ENCODE measurements around the gene PLXNA4.

Gene PLXNA4

DNA sequence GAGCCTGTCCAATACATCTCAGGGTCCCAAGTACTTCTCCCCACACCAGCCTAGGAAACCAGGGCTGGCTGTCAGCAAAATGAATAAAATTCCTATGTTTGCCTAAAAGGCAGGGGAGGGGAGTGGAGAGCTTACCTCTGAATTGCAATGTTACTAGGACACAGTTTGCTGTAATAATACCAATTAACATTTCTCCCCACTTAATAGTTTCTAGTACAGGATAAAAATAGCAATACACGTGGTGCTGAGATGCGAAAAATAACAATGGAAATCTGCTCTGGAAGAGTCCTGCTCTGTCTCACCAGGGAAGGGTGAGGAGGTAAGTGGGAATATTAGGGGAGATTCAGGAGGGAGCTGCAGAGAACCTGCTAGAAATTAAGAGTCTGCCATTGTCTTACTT lies 112.3 kb downstream of the PLXNA4 start:
- no peak overlapping the region for H3K4me3 ChIP-seq (ENCODE audit: low read depth, low read length)
- no peak for DNase-seq (ENCODE audit: low read depth)
- TF ChIP-seq, protein P1, sequence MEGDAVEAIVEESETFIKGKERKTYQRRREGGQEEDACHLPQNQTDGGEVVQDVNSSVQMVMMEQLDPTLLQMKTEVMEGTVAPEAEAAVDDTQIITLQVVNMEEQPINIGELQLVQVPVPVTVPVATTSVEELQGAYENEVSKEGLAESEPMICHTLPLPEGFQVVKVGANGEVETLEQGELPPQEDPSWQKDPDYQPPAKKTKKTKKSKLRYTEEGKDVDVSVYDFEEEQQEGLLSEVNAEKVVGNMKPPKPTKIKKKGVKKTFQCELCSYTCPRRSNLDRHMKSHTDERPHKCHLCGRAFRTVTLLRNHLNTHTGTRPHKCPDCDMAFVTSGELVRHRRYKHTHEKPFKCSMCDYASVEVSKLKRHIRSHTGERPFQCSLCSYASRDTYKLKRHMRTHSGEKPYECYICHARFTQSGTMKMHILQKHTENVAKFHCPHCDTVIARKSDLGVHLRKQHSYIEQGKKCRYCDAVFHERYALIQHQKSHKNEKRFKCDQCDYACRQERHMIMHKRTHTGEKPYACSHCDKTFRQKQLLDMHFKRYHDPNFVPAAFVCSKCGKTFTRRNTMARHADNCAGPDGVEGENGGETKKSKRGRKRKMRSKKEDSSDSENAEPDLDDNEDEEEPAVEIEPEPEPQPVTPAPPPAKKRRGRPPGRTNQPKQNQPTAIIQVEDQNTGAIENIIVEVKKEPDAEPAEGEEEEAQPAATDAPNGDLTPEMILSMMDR (conservative IDR thresholded peaks at IDR 0.05; ENCODE audit: low read depth, low read length) = no peak

DNA sequence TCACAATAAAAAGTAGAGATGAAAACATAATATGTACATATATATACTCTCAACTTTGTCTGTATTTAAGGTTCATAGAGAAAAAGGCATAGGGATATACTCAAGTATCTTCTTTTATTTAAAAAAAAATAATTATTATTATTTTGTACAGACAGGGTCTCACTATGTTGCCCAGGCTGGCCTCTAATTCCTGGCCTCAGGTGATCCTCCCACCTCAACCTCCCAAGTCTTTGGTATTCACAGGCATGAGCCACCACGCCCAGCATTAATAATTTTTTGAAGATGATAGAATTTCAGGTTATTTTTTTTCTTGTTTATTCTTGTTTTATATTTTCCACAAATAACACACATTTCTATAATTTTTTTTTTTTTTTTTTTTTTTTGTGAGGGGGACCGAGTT lies 113.8 kb downstream of the PLXNA4 start:
- no peak overlapping the region for H3K4me3 ChIP-seq (ENCODE audit: low read depth, low read length)
- TF ChIP-seq, protein P1 (conservative IDR thresholded peaks at IDR 0.05; ENCODE audit: low read depth, low read length) = no peak
- DNase-seq (ENCODE audit: low read depth) = no peak

DNA sequence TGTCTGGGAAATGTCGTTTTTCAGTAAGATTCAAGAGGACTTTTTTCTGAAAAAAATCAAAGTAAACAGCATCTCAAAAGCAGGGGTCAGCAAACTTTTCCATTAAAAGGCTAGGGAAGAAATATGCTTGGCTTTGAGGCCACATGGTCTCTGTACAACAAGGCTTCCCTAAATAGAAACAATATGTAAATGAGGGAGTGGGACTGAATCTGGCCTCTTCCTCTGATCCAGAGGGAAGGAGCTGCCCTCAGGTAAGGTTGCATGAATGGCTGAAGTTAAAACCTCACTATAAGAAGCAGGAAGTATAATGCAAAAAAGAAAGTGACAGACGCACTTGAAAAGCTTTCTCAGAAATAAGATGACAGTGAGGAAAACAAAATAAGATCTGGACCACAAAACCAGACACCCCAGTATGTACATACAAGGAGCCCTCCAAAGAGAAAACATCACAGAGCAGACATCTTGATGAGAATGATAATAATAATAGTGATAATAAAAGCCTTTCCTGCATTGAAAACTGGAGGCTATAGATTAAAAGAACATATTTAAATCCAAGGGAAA lies 115.2 kb downstream of the PLXNA4 start:
- H3K4me3 ChIP-seq (ENCODE audit: low read depth, low read length) = no peak overlapping the region
- DNase-seq (ENCODE audit: low read depth) = no peak
- TF ChIP-seq, protein P1 (conservative IDR thresholded peaks at IDR 0.05; ENCODE audit: low read depth, low read length) = no peak

DNA sequence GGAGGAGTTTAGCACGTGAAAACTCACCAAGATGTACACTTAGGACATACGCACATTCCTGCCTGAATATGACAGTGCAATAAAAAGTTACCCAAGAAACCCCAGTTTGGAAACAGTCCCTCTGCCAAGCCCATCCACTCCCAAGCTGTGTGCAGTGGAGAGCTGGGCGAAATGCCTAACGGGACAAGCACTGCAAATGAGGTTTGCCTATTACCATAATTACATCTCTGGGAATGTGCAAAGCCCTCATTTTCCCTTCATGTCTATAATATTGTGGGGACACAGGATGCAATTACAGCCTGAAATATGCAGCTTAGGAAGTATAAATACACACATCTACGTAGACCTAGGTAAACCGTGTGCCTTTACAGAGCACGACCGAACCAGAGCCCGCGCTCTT lies 117.5 kb downstream of the PLXNA4 start:
- no peak for DNase-seq (ENCODE audit: low read depth)
- TF ChIP-seq, protein P1 (conservative IDR thresholded peaks at IDR 0.05; ENCODE audit: low read depth, low read length) = no peak
- H3K4me3 ChIP-seq (ENCODE audit: low read depth, low read length) = no peak overlapping the region

DNA sequence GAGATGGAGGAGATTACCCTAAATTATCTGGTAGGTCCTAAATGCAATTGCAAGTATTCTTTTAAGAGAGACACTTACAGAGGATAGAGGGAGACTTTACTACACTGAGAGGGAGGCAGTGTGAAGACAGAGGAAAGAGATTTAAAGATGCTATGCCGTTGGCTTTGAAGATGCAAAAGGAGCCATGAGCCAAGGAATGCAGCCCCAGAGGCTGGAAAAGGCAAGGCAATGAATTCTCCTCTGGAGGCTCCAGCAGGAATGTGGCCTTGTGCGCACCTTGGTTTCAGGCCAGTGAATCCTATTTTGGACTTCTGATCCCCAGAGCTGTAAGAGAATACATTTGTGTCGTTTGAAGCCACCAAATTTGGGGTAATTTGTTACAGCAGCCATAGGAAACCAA lies 118.6 kb downstream of the PLXNA4 start:
- TF ChIP-seq, protein P1 (conservative IDR thresholded peaks at IDR 0.05; ENCODE audit: low read depth, low read length) = no peak
- no peak for DNase-seq (ENCODE audit: low read depth)
- no peak overlapping the region for H3K4me3 ChIP-seq (ENCODE audit: low read depth, low read length)

DNA sequence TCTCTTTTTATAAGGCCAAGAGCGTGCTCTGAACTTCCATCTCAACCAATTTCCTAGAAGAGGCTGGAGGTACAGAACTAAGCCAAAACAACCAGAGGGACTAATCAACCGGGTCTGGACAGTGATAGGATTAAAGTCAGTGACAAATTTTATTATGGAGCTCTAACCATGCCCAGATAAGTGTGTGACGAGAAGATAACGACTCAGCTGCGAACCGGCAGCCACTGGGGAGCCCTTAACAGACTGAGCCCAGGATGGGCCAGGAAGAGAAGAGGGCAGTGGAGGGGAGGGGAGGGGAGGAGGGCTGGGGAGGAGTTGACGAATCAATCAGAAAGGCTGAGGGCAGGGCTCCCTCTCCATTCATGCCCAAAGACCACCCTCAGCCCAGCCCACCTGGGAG lies 119.9 kb downstream of the PLXNA4 start:
- no peak for DNase-seq (ENCODE audit: low read depth)
- TF ChIP-seq, protein P1 (conservative IDR thresholded peaks at IDR 0.05; ENCODE audit: low read depth, low read length) = no peak
- H3K4me3 ChIP-seq (ENCODE audit: low read depth, low read length) = no peak overlapping the region

DNA sequence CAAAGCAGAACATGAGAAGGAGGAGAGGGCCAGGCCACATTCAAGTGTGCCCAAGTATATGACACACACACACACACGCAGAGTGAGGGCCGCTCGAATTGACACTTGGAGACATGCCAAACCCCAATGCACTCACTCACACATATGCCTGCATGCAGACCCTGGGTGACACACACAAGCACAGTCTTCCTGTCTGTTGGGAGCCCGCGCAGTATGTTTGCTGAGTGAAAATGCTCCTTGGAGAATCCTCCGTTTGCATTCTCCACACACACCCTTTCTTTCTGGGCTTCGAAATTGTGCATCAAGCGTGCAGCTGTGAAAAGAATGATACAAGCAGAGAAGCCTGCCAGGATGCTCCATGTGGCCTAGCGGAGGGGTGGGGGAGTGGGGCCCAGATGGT lies 120.9 kb downstream of the PLXNA4 start:
- no peak for DNase-seq (ENCODE audit: low read depth)
- no peak overlapping the region for H3K4me3 ChIP-seq (ENCODE audit: low read depth, low read length)
- TF ChIP-seq, protein P1 (conservative IDR thresholded peaks at IDR 0.05; ENCODE audit: low read depth, low read length) = no peak

All from choroid plexus epithelial cell (primary cell).